HL-60 (cell line): ENCODE data around the gene MORF4L2.

ENCODE experiments used
- DNase-seq, 2 experiments: peaks; one replicate each; pipeline ENCODE4 v3.0.0-alpha.2; 2010 to 2020; ENCODE audit warnings: low read depth in 1 of 2, low spot score in 1 of 2
- H3K27ac ChIP-seq: fragments of 250-450 bp; sonication (Bioruptor Pico); replicated peaks from 2 replicates; pipeline ENCODE4 v1.5.1; 2020; ENCODE audit warnings: mild to moderate bottlenecking, moderate library complexity
- H3K27me3 ChIP-seq: fragments of 250-450 bp; sonication (Bioruptor Pico); 2 replicates; pipeline ENCODE4 v1.5.1; 2021; ENCODE audit warnings: mild to moderate bottlenecking, moderate library complexity; ENCODE audit not compliant: insufficient read depth, poor library complexity, severe bottlenecking
- H3K4me3 ChIP-seq: replicated peaks from 2 replicates; pipeline ENCODE4 v1.5.1; 2011; ENCODE audit warnings: mild to moderate bottlenecking, control low read depth, low read length; ENCODE audit not compliant: insufficient read depth
- GABPA ChIP-seq: IDR thresholded peaks from 2 replicates; pipeline ENCODE4 v1.6.1; 2012; ENCODE audit warnings: low read depth
- POLR2AphosphoS5 ChIP-seq: IDR thresholded peaks from 2 replicates; pipeline ENCODE4 v1.6.1; 2012; ENCODE audit warnings: low read depth
- SPI1 ChIP-seq: IDR thresholded peaks from 2 replicates; pipeline ENCODE4 v1.6.1; 2012; ENCODE audit warnings: low read depth, mild to moderate bottlenecking, borderline replicate concordance
- TF ChIP-seq, protein P1 (sequence below): IDR thresholded peaks from 2 replicates; pipeline ENCODE4 v1.6.1; 2012; ENCODE audit warnings: low read depth; ENCODE audit not compliant: insufficient replicate concordance
- TF ChIP-seq, protein P2 (sequence below): IDR thresholded peaks from one replicate; pipeline ENCODE4 v1.5.1; 2011; ENCODE audit warnings: low read length, control low read depth, inconsistent platforms; ENCODE audit not compliant: insufficient read depth

MORF4L2 gene

GRCh38 chrX:103699243-103699642 is 12.7 kb upstream of the MORF4L2 start:
- no peak for DNase-seq
- no peak for TF ChIP-seq POLR2AphosphoS5
- TF ChIP-seq, protein P1, sequence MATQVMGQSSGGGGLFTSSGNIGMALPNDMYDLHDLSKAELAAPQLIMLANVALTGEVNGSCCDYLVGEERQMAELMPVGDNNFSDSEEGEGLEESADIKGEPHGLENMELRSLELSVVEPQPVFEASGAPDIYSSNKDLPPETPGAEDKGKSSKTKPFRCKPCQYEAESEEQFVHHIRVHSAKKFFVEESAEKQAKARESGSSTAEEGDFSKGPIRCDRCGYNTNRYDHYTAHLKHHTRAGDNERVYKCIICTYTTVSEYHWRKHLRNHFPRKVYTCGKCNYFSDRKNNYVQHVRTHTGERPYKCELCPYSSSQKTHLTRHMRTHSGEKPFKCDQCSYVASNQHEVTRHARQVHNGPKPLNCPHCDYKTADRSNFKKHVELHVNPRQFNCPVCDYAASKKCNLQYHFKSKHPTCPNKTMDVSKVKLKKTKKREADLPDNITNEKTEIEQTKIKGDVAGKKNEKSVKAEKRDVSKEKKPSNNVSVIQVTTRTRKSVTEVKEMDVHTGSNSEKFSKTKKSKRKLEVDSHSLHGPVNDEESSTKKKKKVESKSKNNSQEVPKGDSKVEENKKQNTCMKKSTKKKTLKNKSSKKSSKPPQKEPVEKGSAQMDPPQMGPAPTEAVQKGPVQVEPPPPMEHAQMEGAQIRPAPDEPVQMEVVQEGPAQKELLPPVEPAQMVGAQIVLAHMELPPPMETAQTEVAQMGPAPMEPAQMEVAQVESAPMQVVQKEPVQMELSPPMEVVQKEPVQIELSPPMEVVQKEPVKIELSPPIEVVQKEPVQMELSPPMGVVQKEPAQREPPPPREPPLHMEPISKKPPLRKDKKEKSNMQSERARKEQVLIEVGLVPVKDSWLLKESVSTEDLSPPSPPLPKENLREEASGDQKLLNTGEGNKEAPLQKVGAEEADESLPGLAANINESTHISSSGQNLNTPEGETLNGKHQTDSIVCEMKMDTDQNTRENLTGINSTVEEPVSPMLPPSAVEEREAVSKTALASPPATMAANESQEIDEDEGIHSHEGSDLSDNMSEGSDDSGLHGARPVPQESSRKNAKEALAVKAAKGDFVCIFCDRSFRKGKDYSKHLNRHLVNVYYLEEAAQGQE = no peak
- TF ChIP-seq GABPA = no peak
- no peak for TF ChIP-seq SPI1
- TF ChIP-seq, protein P2, sequence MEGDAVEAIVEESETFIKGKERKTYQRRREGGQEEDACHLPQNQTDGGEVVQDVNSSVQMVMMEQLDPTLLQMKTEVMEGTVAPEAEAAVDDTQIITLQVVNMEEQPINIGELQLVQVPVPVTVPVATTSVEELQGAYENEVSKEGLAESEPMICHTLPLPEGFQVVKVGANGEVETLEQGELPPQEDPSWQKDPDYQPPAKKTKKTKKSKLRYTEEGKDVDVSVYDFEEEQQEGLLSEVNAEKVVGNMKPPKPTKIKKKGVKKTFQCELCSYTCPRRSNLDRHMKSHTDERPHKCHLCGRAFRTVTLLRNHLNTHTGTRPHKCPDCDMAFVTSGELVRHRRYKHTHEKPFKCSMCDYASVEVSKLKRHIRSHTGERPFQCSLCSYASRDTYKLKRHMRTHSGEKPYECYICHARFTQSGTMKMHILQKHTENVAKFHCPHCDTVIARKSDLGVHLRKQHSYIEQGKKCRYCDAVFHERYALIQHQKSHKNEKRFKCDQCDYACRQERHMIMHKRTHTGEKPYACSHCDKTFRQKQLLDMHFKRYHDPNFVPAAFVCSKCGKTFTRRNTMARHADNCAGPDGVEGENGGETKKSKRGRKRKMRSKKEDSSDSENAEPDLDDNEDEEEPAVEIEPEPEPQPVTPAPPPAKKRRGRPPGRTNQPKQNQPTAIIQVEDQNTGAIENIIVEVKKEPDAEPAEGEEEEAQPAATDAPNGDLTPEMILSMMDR = no peak

GRCh38 chrX:103697687-103698086 is 11.2 kb upstream of the MORF4L2 start:
- TF ChIP-seq GABPA = no peak
- TF ChIP-seq, protein P2 = no peak
- no peak for TF ChIP-seq SPI1
- TF ChIP-seq POLR2AphosphoS5 = no peak
- TF ChIP-seq, protein P1 = no peak
- H3K27me3 ChIP-seq = no peaks in the 10 kb centered on the region
- H3K4me3 ChIP-seq = no peak overlapping the region
- no peak overlapping the region for H3K27ac ChIP-seq
- no peak for DNase-seq

More at GRCh38 chrX:103699243-103699642, 12.7 kb upstream of the MORF4L2 start:
- Histone ChIP-seq H3K4me3 (no peak overlapping the region), H3K27me3 (no peaks in the 10 kb centered on the region), H3K27ac (no peak overlapping the region)

- Histone ChIP-seq H3K27me3 (no peaks in the 10 kb centered on the region), H3K27ac (no peak overlapping the region), H3K4me3 (no peak overlapping the region)
- TF ChIP-seq POLR2AphosphoS5 = no peak
- TF ChIP-seq, protein P2 = no peak
- TF ChIP-seq GABPA = no peak
- TF ChIP-seq, protein P1 = no peak
- no peak for TF ChIP-seq SPI1
- no peak for DNase-seq
Observed at GRCh38 chrX:103691059-103691458, 4.6 kb upstream of the MORF4L2 start.
